A673 (cell line): ENCODE measurements around the gene IRGC. TPM values are rescaled to one million over a fixed set of nuclear protein-coding genes. Genes with fewer than 3 reads are reported as not detected.

ENCODE experiments used
- BruUV-seq: library from RNA; stranded (reverse); fragments of 400-500 nt; replicated peaks from 2 replicates; lab custom pipeline; 2021; lab: Mats Ljungman, UMichigan
- CTCF ChIA-PET: fragments of 300-600 bp; sonication (Branson Sonifier 250); formaldehyde crosslinking; loops from one replicate; lab custom pipeline; 2022; ENCODE audit warnings: antibody characterized with exemption; lab: Charles Lee
- POLR2A ChIA-PET: fragments of 300-600 bp; sonication (Branson Sonifier 250); formaldehyde crosslinking; loops from one replicate; lab custom pipeline; 2022; ENCODE audit warnings: antibody characterized with exemption; ENCODE audit not compliant: low non-redundant PET; lab: Charles Lee
- DNase-seq: peaks from one replicate; pipeline ENCODE4 v3.0.0-alpha.2; 2015; ENCODE audit warnings: low spot score
- H3K27ac ChIP-seq: fragments of 200-600 bp; sonication (generic); 2 replicates; pipeline ENCODE4 v1.5.1; 2016; ENCODE audit warnings: mixed run types, low read depth, mild to moderate bottlenecking, mixed read lengths, antibody characterized with exemption, low read length; ENCODE audit not compliant: poor library complexity, severe bottlenecking
- H3K27me3 ChIP-seq: fragments of 200-600 bp; sonication (generic); replicated peaks from 2 replicates; pipeline ENCODE4 v1.6.1; 2017; ENCODE audit warnings: mixed run types, low read depth, mild to moderate bottlenecking, mixed read lengths, antibody characterized with exemption, low read length; ENCODE audit not compliant: insufficient read depth, poor library complexity
- H3K36me3 ChIP-seq: fragments of 200-600 bp; sonication (generic); 2 replicates; pipeline ENCODE4 v1.6.1; 2016; ENCODE audit warnings: mixed run types, mild to moderate bottlenecking, mixed read lengths, antibody characterized with exemption, low read length; ENCODE audit not compliant: insufficient read depth, poor library complexity, severe bottlenecking
- H3K4me1 ChIP-seq: fragments of 200-600 bp; sonication (generic); 2 replicates; pipeline ENCODE4 v1.6.1; 2017; ENCODE audit warnings: mixed run types, mild to moderate bottlenecking, mixed read lengths, antibody characterized with exemption, low read length; ENCODE audit not compliant: insufficient read depth, poor library complexity, severe bottlenecking
- H3K4me3 ChIP-seq: fragments of 200-600 bp; sonication (generic); 2 replicates; pipeline ENCODE4 v1.5.1; 2016; ENCODE audit warnings: low read depth, mixed run types, mild to moderate bottlenecking, mixed read lengths, low read length; ENCODE audit not compliant: poor library complexity, severe bottlenecking
- H3K9me3 ChIP-seq: fragments of 200-600 bp; sonication (generic); 2 replicates; pipeline ENCODE4 v1.6.1; 2016; ENCODE audit warnings: mixed run types, low read depth, mild to moderate bottlenecking, mixed read lengths, antibody characterized with exemption, low read length; ENCODE audit not compliant: poor library complexity, severe bottlenecking
- CTCF ChIP-seq: fragments of 300-800, 200-600 bp; sonication (generic); conservative IDR thresholded peaks from 2 replicates; pipeline ENCODE4 v1.5.1; 2017; ENCODE audit warnings: low read depth, mild to moderate bottlenecking, antibody characterized with exemption, low read length, moderate library complexity, mixed read lengths
- EZH2 ChIP-seq: fragments of 200-600 bp; sonication (generic); IDR thresholded peaks from 2 replicates; pipeline ENCODE4 v1.6.1; 2017; ENCODE audit warnings: borderline replicate concordance, low read depth, mild to moderate bottlenecking, mixed read lengths, antibody characterized with exemption, low read length; ENCODE audit not compliant: poor library complexity, severe bottlenecking
- intact Hi-C: fragments of 100-400 bp; cut with micrococcal nuclease; formaldehyde crosslinking; loops from one replicate; pipeline ENCODE4 v1.10.0; 2022; ENCODE audit not compliant: unreplicated experiment
- total RNA-seq: library from RNA; stranded (reverse); gene quantifications from 2 replicates; pipeline ENCODE4 v1.2.3, GENCODE V29; 2021

Gene IRGC
- total RNA-seq, 1 experiment from 2014 or later, result not detected

- H3K9me3 ChIP-seq, result no peaks in the 10 kb centered on the region
- H3K27ac ChIP-seq, result no peak overlapping the region
- TF ChIP-seq CTCF, result no peak
- no peak for TF ChIP-seq EZH2
- no TSS peak for BruUV-seq
- H3K4me1 ChIP-seq, result no peaks in the 10 kb centered on the region
- intact Hi-C loops, result no loop called here
- POLR2A ChIA-PET, result interaction anchor here (0.6 kb wide), 1 partner anchor 17 kb away, joined by 5 read pairs; no protein-coding TSS in a partner anchor
- CTCF ChIA-PET, result interaction anchor here (1.0 kb wide), 1 partner anchor 17 kb away, joined by 4 read pairs; no protein-coding TSS in a partner anchor
- no peak overlapping the region for H3K4me3 ChIP-seq
- no peak for DNase-seq
- no peaks in the 10 kb centered on the region for H3K36me3 ChIP-seq
- no peaks in the 10 kb centered on the region for H3K27me3 ChIP-seq
These were observed 11.7 kb upstream of the IRGC start for GRCh38 chr19:43704002-43704705.

GRCh38 chr19:43705729-43706128 lies 10.1 kb upstream of the IRGC start:
- no peak for DNase-seq
- ChIA-PET POLR2A (no interaction called here), CTCF (interaction anchor here (0.6 kb wide), 1 partner anchor 112 kb away, joined by 3 read pairs; no protein-coding TSS in a partner anchor)
- intact Hi-C loops, result no loop called here
- Histone ChIP-seq H3K27ac (no peak overlapping the region), H3K4me3 (no peak overlapping the region), H3K4me1 (no peaks in the 10 kb centered on the region), H3K9me3 (no peaks in the 10 kb centered on the region), H3K36me3 (no peaks in the 10 kb centered on the region), H3K27me3 (no peaks in the 10 kb centered on the region)
- BruUV-seq, result no TSS peak
- no peak for TF ChIP-seq CTCF
- TF ChIP-seq EZH2, result no peak

- H3K9me3 ChIP-seq, result no peaks in the 10 kb centered on the region
- DNase-seq, result no peak
- TF ChIP-seq EZH2, result no peak
- TF ChIP-seq CTCF, result no peak
- ChIA-PET CTCF (no interaction called here), POLR2A (no interaction called here)
- H3K4me1 ChIP-seq, result no peaks in the 10 kb centered on the region
- H3K27me3 ChIP-seq, result no peaks in the 10 kb centered on the region
- no peak overlapping the region for H3K4me3 ChIP-seq
- BruUV-seq, result no TSS peak
- no peak overlapping the region for H3K27ac ChIP-seq
- no peaks in the 10 kb centered on the region for H3K36me3 ChIP-seq
- intact Hi-C loops, result no loop called here
These were observed 8.6 kb upstream of the IRGC start for GRCh38 chr19:43707158-43707712.
